ENCODE results near the gene RLBP1.

Gene RLBP1

GRCh38 chr15:89163271-89164055, 57.9 kb downstream of the RLBP1 start:
- H3K27ac ChIP-seq: no peak overlapping the region
- peaks cover 28% of the 10 kb centered on the region for H3K4me1 ChIP-seq (ENCODE audit: low read depth, poor library complexity, severe bottlenecking)
- H3K4me2 ChIP-seq: no peak overlapping the region
- no peaks in the 10 kb centered on the region for H4K20me1 ChIP-seq (ENCODE audit: insufficient read depth)
- H3K79me2 ChIP-seq (ENCODE audit: insufficient read depth, low read depth): no peaks in the 10 kb centered on the region
- H2AFZ ChIP-seq (ENCODE audit: low read depth): no peak overlapping the region
- H3K27me3 ChIP-seq (ENCODE audit: insufficient read depth, low read depth): no peaks in the 10 kb centered on the region
- H3K4me3 ChIP-seq (IDR thresholded peaks at IDR 0.05; ENCODE audit: insufficient read depth, low read depth, low read length): no peak overlapping the region
- H3K9ac ChIP-seq: no peak overlapping the region
- TF ChIP-seq CTCF (conservative IDR thresholded peaks at IDR 0.05; ENCODE audit: low read depth, low read length): no peak
- no peaks in the 10 kb centered on the region for H3K36me3 ChIP-seq (ENCODE audit: insufficient read depth)

GRCh38 chr15:89161666-89162065, 59.7 kb downstream of the RLBP1 start:
- H2AFZ ChIP-seq (ENCODE audit: low read depth): no peak overlapping the region
- H3K9ac ChIP-seq: no peak overlapping the region
- peaks cover 12% of the 10 kb centered on the region for H3K4me1 ChIP-seq (ENCODE audit: low read depth, poor library complexity, severe bottlenecking)
- H4K20me1 ChIP-seq (ENCODE audit: insufficient read depth): no peaks in the 10 kb centered on the region
- H3K4me2 ChIP-seq: no peak overlapping the region
- no peaks in the 10 kb centered on the region for H3K79me2 ChIP-seq (ENCODE audit: insufficient read depth, low read depth)
- no peak for TF ChIP-seq CTCF (conservative IDR thresholded peaks at IDR 0.05; ENCODE audit: low read depth, low read length)
- H3K27me3 ChIP-seq (ENCODE audit: insufficient read depth, low read depth): no peaks in the 10 kb centered on the region
- H3K36me3 ChIP-seq (ENCODE audit: insufficient read depth): no peaks in the 10 kb centered on the region
- no peak overlapping the region for H3K4me3 ChIP-seq (IDR thresholded peaks at IDR 0.05; ENCODE audit: insufficient read depth, low read depth, low read length)
- no peak overlapping the region for H3K27ac ChIP-seq

Data from KMS-11 (cell line).